ENCODE data around the gene UROD.

UROD gene

GRCh38 chr1:45008516-45008915 lies 3.5 kb upstream of the UROD start:
- TF ChIP-seq CTCF (conservative IDR thresholded peaks at IDR 0.05; ENCODE audit: low read depth, low read length) = no peak
- no peak overlapping the region for H3K4me3 ChIP-seq (ENCODE audit: low read length)
- DNase-seq (ENCODE audit: low read depth) = no peak

- no peak for DNase-seq (ENCODE audit: low read depth)
- TF ChIP-seq CTCF (conservative IDR thresholded peaks at IDR 0.05; ENCODE audit: low read depth, low read length) = no peak
- no peak overlapping the region for H3K4me3 ChIP-seq (ENCODE audit: low read length)
Measured at GRCh38 chr1:45009296-45009865, 2.7 kb upstream of the UROD start.

- H3K4me3 ChIP-seq (ENCODE audit: low read length) = peak overlapping the region; percentile 71
- peak; percentile 7 for TF ChIP-seq CTCF (conservative IDR thresholded peaks at IDR 0.05; ENCODE audit: low read depth, low read length)
- no peak for DNase-seq (ENCODE audit: low read depth)
Measured at GRCh38 chr1:45009956-45010854, 1.8 kb upstream of the UROD start.

- TF ChIP-seq CTCF (conservative IDR thresholded peaks at IDR 0.05; ENCODE audit: low read depth, low read length) = no peak
- DNase-seq (ENCODE audit: low read depth) = no peak
- H3K4me3 ChIP-seq (ENCODE audit: low read length) = peak within 1 kb of the TSS; percentile 71
Measured at GRCh38 chr1:45010855-45011811, 921 bp upstream of the UROD start, which contains the start of gene HECTD3. Gene HECTD3 (minus strand): TSS chr1:45011324. CDS start chr1:45011257, 67 bp downstream.

- no peak for TF ChIP-seq CTCF (conservative IDR thresholded peaks at IDR 0.05; ENCODE audit: low read depth, low read length)
- peak overlapping the region; percentile 71 for H3K4me3 ChIP-seq (ENCODE audit: low read length)
- no peak for DNase-seq (ENCODE audit: low read depth)
Measured at GRCh38 chr1:45012639-45013278, 705 bp downstream of the UROD start.

GRCh38 chr1:45013551-45014209 lies 1.6 kb downstream of the UROD start:
- H3K4me3 ChIP-seq (ENCODE audit: low read length) = peak overlapping the region; percentile 71
- TF ChIP-seq CTCF (conservative IDR thresholded peaks at IDR 0.05; ENCODE audit: low read depth, low read length) = no peak
- DNase-seq (ENCODE audit: low read depth) = no peak
